ENCODE measurements around the gene PTGDR2.

The PTGDR2 gene

GRCh38 chr11:60880643-60881282 is 25.0 kb upstream of the PTGDR2 start:
- Histone ChIP-seq H3K4me3 (ENCODE audit: low read length) (no peak overlapping the region), H3K9me3 (ENCODE audit: insufficient read depth, low read length) (no peaks in the 10 kb centered on the region), H3K79me2 (ENCODE audit: low read length) (no peaks in the 10 kb centered on the region), H3K9ac (ENCODE audit: low read length) (no peak overlapping the region), H3K4me1 (ENCODE audit: low read length) (no peaks in the 10 kb centered on the region), H4K20me1 (ENCODE audit: insufficient read depth, low read length) (no peaks in the 10 kb centered on the region), H3K36me3 (replicated peaks; ENCODE audit: low read depth, low read length) (peaks cover 17% of the 10 kb centered on the region), H3K27ac (ENCODE audit: low read length) (no peak overlapping the region), H2AFZ (ENCODE audit: low read depth, low read length) (no peak overlapping the region), H3K4me2 (ENCODE audit: low read length) (no peak overlapping the region), H3K27me3 (ENCODE audit: low read depth, low read length) (no peaks in the 10 kb centered on the region)
- TF ChIP-seq CTCF (IDR thresholded peaks at IDR 0.05; ENCODE audit: low read depth, low read length) (no peak), EZH2phosphoT487 (IDR thresholded peaks at IDR 0.05; ENCODE audit: low read depth) (no peak)

- Histone ChIP-seq H3K9ac (ENCODE audit: low read length) (no peak overlapping the region), H3K27ac (ENCODE audit: low read length) (no peak overlapping the region), H3K9me3 (ENCODE audit: insufficient read depth, low read length) (no peaks in the 10 kb centered on the region), H3K36me3 (replicated peaks; ENCODE audit: low read depth, low read length) (peaks cover 21% of the 10 kb centered on the region), H4K20me1 (ENCODE audit: insufficient read depth, low read length) (no peaks in the 10 kb centered on the region), H3K4me1 (ENCODE audit: low read length) (no peaks in the 10 kb centered on the region), H2AFZ (ENCODE audit: low read depth, low read length) (no peak overlapping the region), H3K79me2 (ENCODE audit: low read length) (no peaks in the 10 kb centered on the region), H3K4me3 (ENCODE audit: low read length) (no peak overlapping the region), H3K4me2 (ENCODE audit: low read length) (no peak overlapping the region), H3K27me3 (ENCODE audit: low read depth, low read length) (no peaks in the 10 kb centered on the region)
- TF ChIP-seq CTCF (IDR thresholded peaks at IDR 0.05; ENCODE audit: low read depth, low read length) (no peak), EZH2phosphoT487 (IDR thresholded peaks at IDR 0.05; ENCODE audit: low read depth) (no peak)
These were observed 24.3 kb upstream of the PTGDR2 start for GRCh38 chr11:60879971-60880588.

DNA sequence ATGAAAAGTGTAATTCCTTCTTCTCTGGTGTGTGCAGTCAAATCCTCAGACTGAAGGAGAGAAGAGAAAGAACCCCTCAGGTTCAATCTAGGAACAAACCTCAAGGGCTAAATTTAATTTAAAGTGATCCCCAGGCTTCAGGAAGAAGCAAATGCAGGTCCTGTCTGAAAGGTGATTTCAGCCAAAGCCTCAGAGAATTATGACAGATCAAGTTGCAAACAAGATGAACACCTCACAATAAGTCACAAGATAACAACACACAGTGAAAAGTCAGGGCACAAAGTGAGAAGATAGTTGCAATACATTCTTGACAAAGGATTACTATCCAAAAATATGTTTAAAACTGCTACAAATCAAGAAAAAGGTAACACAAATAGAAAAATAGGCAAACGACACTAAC is 23.4 kb upstream of the PTGDR2 start:
- Histone ChIP-seq H3K27me3 (ENCODE audit: low read depth, low read length) (no peaks in the 10 kb centered on the region), H3K4me2 (ENCODE audit: low read length) (no peak overlapping the region), H3K4me1 (ENCODE audit: low read length) (no peaks in the 10 kb centered on the region), H3K36me3 (replicated peaks; ENCODE audit: low read depth, low read length) (peaks cover 21% of the 10 kb centered on the region), H3K79me2 (ENCODE audit: low read length) (no peaks in the 10 kb centered on the region), H3K4me3 (ENCODE audit: low read length) (no peak overlapping the region), H4K20me1 (ENCODE audit: insufficient read depth, low read length) (no peaks in the 10 kb centered on the region), H3K27ac (ENCODE audit: low read length) (no peak overlapping the region), H3K9ac (ENCODE audit: low read length) (no peak overlapping the region), H2AFZ (ENCODE audit: low read depth, low read length) (no peak overlapping the region), H3K9me3 (ENCODE audit: insufficient read depth, low read length) (no peaks in the 10 kb centered on the region)
- no peak for TF ChIP-seq CTCF (IDR thresholded peaks at IDR 0.05; ENCODE audit: low read depth, low read length)

GRCh38 chr11:60878245-60879101 is 22.7 kb upstream of the PTGDR2 start:
- H3K4me2 ChIP-seq (ENCODE audit: low read length) = no peak overlapping the region
- no peak overlapping the region for H3K9ac ChIP-seq (ENCODE audit: low read length)
- H2AFZ ChIP-seq (ENCODE audit: low read depth, low read length) = no peak overlapping the region
- no peak for TF ChIP-seq EZH2phosphoT487 (IDR thresholded peaks at IDR 0.05; ENCODE audit: low read depth)
- no peak for TF ChIP-seq CTCF (IDR thresholded peaks at IDR 0.05; ENCODE audit: low read depth, low read length)
- no peaks in the 10 kb centered on the region for H3K4me1 ChIP-seq (ENCODE audit: low read length)
- H3K4me3 ChIP-seq (ENCODE audit: low read length) = no peak overlapping the region
- H3K27me3 ChIP-seq (ENCODE audit: low read depth, low read length) = no peaks in the 10 kb centered on the region
- no peak overlapping the region for H3K27ac ChIP-seq (ENCODE audit: low read length)
- no peaks in the 10 kb centered on the region for H4K20me1 ChIP-seq (ENCODE audit: insufficient read depth, low read length)
- H3K79me2 ChIP-seq (ENCODE audit: low read length) = no peaks in the 10 kb centered on the region
- no peaks in the 10 kb centered on the region for H3K9me3 ChIP-seq (ENCODE audit: insufficient read depth, low read length)
- H3K36me3 ChIP-seq (replicated peaks; ENCODE audit: low read depth, low read length) = peaks cover 21% of the 10 kb centered on the region

Measured in OCI-LY3 (cell line).